GM19239 (cell line): ENCODE results near the gene B4GALT5.
"Not testable (repeated sequence)": the region's sequence is repeated elsewhere in the genome, so short reads cannot be mapped to it uniquely, and the experiment has no call there.

Experiments used
- DNase-seq: peaks from one replicate; pipeline ENCODE4 v3.0.0; 2011; ENCODE audit warnings: low spot score; ENCODE audit not compliant: insufficient read length
- FAIRE-seq: peaks from 2 replicates; lab custom pipeline; 2011; peaks lifted over from hg19 to GRCh38; lab: Jason Lieb, UNC

Gene B4GALT5

GRCh38 chr20:49713753-49714712 lies at the start of gene B4GALT5:
B4GALT5 (minus strand) TSS chr20:49713878; CDS start chr20:49713690, 188 bp downstream.
- FAIRE-seq: no peak
- DNase-seq: peak; percentile 82

- DNase-seq (no peak), FAIRE-seq (no peak)
Measured at GRCh38 chr20:49762940-49763766, 49.5 kb upstream of the B4GALT5 start.

- FAIRE-seq, DNase-seq: not testable (repeated sequence)
Measured at GRCh38 chr20:49761888-49762287, 48.2 kb upstream of the B4GALT5 start.

- FAIRE-seq: no peak
- no peak for DNase-seq
Measured at GRCh38 chr20:49759266-49759950, 45.7 kb upstream of the B4GALT5 start.

- FAIRE-seq (no peak), DNase-seq (no peak)
Measured at GRCh38 chr20:49758781-49759180, 45.1 kb upstream of the B4GALT5 start.

GRCh38 chr20:49757597-49757996 lies 43.9 kb upstream of the B4GALT5 start:
- FAIRE-seq (no peak), DNase-seq (no peak)

- FAIRE-seq (no peak), DNase-seq (no peak)
Measured at GRCh38 chr20:49756241-49756640, 42.6 kb upstream of the B4GALT5 start.

GRCh38 chr20:49754596-49754995 lies 40.9 kb upstream of the B4GALT5 start:
- no peak for DNase-seq

GRCh38 chr20:49753133-49753532 lies 39.5 kb upstream of the B4GALT5 start:
- no peak for FAIRE-seq

More at GRCh38 chr20:49754596-49754995, 40.9 kb upstream of the B4GALT5 start:
- no peak for FAIRE-seq

GRCh38 chr20:49752201-49752903 lies 38.7 kb upstream of the B4GALT5 start:
- DNase-seq: no peak
- peak; percentile 11 for FAIRE-seq

More at GRCh38 chr20:49753133-49753532, 39.5 kb upstream of the B4GALT5 start:
- no peak for DNase-seq

GRCh38 chr20:49751397-49751736 lies 37.7 kb upstream of the B4GALT5 start:
- DNase-seq: no peak
- no peak for FAIRE-seq

GRCh38 chr20:49750611-49751396 lies 37.1 kb upstream of the B4GALT5 start:
- DNase-seq (peak; percentile 61), FAIRE-seq (peak; percentile 89)

GRCh38 chr20:49749625-49750024 lies 35.9 kb upstream of the B4GALT5 start:
- DNase-seq: no peak
- no peak for FAIRE-seq

- DNase-seq (no peak), FAIRE-seq (no peak)
Measured at GRCh38 chr20:49748525-49748838, 34.8 kb upstream of the B4GALT5 start.

- FAIRE-seq (no peak), DNase-seq (no peak)
Measured at GRCh38 chr20:49747707-49748524, 34.2 kb upstream of the B4GALT5 start.

- DNase-seq (no peak), FAIRE-seq (no peak)
Measured at GRCh38 chr20:49742948-49743347, 29.3 kb upstream of the B4GALT5 start.

GRCh38 chr20:49741977-49742376 lies 28.3 kb upstream of the B4GALT5 start:
- no peak for FAIRE-seq
- DNase-seq: no peak

GRCh38 chr20:49740807-49741206 lies 27.1 kb upstream of the B4GALT5 start:
- FAIRE-seq (no peak), DNase-seq (no peak)
